ENCODE data around the gene NAT16.

NAT16 gene

GRCh38 chr7:101125989-101126650 lies 54.0 kb downstream of the NAT16 start:
- TF ChIP-seq, protein P1, sequence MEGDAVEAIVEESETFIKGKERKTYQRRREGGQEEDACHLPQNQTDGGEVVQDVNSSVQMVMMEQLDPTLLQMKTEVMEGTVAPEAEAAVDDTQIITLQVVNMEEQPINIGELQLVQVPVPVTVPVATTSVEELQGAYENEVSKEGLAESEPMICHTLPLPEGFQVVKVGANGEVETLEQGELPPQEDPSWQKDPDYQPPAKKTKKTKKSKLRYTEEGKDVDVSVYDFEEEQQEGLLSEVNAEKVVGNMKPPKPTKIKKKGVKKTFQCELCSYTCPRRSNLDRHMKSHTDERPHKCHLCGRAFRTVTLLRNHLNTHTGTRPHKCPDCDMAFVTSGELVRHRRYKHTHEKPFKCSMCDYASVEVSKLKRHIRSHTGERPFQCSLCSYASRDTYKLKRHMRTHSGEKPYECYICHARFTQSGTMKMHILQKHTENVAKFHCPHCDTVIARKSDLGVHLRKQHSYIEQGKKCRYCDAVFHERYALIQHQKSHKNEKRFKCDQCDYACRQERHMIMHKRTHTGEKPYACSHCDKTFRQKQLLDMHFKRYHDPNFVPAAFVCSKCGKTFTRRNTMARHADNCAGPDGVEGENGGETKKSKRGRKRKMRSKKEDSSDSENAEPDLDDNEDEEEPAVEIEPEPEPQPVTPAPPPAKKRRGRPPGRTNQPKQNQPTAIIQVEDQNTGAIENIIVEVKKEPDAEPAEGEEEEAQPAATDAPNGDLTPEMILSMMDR (IDR thresholded peaks at IDR 0.05; ENCODE audit: low read depth, low read length, poor library complexity, severe bottlenecking), result no peak
- TF ChIP-seq EZH2phosphoT487 (IDR thresholded peaks at IDR 0.05; ENCODE audit: borderline replicate concordance, low read length), result no peak
- no peaks in the 10 kb centered on the region for H3K36me3 ChIP-seq (ENCODE audit: control insufficient read depth, low read length)
- no peaks in the 10 kb centered on the region for H3F3A ChIP-seq (ENCODE audit: control insufficient read depth, insufficient read depth)
- H4K20me1 ChIP-seq (ENCODE audit: control insufficient read depth, insufficient read depth, low read depth, low read length), result no peaks in the 10 kb centered on the region
- H3K9me3 ChIP-seq (ENCODE audit: control insufficient read depth, insufficient read depth, low read length), result no peaks in the 10 kb centered on the region
- H3K79me2 ChIP-seq (ENCODE audit: control insufficient read depth, low read length), result no peaks in the 10 kb centered on the region
- H3K9me2 ChIP-seq (replicated peaks; ENCODE audit: control insufficient read depth, low read length), result no peaks in the 10 kb centered on the region
- peaks cover 16% of the 10 kb centered on the region for H3K4me1 ChIP-seq (ENCODE audit: control insufficient read depth, low read length)
- no peak overlapping the region for H3K4me3 ChIP-seq (ENCODE audit: low read length)
- no peak overlapping the region for H3K4me2 ChIP-seq (ENCODE audit: low read length)
- H3K27ac ChIP-seq (ENCODE audit: low read depth, low read length), result no peak overlapping the region
- H3K27me3 ChIP-seq (ENCODE audit: control insufficient read depth, low read length), result peaks cover 58% of the 10 kb centered on the region

GRCh38 chr7:101124376-101125056 lies 55.6 kb downstream of the NAT16 start:
- H3K27ac ChIP-seq (ENCODE audit: low read depth, low read length), result no peak overlapping the region
- no peak for TF ChIP-seq EZH2phosphoT487 (IDR thresholded peaks at IDR 0.05; ENCODE audit: borderline replicate concordance, low read length)
- TF ChIP-seq, protein P1 (IDR thresholded peaks at IDR 0.05; ENCODE audit: low read depth, low read length, poor library complexity, severe bottlenecking), result no peak
- no peaks in the 10 kb centered on the region for H3K9me3 ChIP-seq (ENCODE audit: control insufficient read depth, insufficient read depth, low read length)
- H3K27me3 ChIP-seq (ENCODE audit: control insufficient read depth, low read length), result peaks cover 62% of the 10 kb centered on the region
- no peak overlapping the region for H3K4me3 ChIP-seq (ENCODE audit: low read length)
- no peaks in the 10 kb centered on the region for H3K79me2 ChIP-seq (ENCODE audit: control insufficient read depth, low read length)
- no peaks in the 10 kb centered on the region for H3K9me2 ChIP-seq (replicated peaks; ENCODE audit: control insufficient read depth, low read length)
- no peaks in the 10 kb centered on the region for H4K20me1 ChIP-seq (ENCODE audit: control insufficient read depth, insufficient read depth, low read depth, low read length)
- peaks cover 16% of the 10 kb centered on the region for H3K4me1 ChIP-seq (ENCODE audit: control insufficient read depth, low read length)
- no peaks in the 10 kb centered on the region for H3F3A ChIP-seq (ENCODE audit: control insufficient read depth, insufficient read depth)
- H3K4me2 ChIP-seq (ENCODE audit: low read length), result no peak overlapping the region
- no peaks in the 10 kb centered on the region for H3K36me3 ChIP-seq (ENCODE audit: control insufficient read depth, low read length)

DNA sequence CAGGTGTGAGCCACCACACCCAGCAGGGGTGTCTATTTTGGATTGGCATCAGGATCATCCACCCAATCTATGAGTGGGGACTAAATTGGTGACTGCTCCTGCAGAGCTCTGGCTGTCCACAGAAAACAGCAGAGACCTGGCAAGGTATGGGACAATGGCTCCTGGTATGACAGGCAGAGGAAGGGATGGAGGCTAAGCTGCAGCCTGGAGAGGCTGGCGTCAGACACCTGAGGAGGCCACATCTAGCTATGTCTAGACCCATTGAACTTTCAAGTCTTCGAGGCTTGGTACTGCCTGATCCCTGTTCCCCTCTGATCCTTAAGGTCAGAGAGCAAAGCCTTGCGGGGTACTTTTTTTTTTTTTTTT lies 56.4 kb downstream of the NAT16 start:
- Histone ChIP-seq H3K79me2 (ENCODE audit: control insufficient read depth, low read length) (no peaks in the 10 kb centered on the region), H3K27ac (ENCODE audit: low read depth, low read length) (no peak overlapping the region), H4K20me1 (ENCODE audit: control insufficient read depth, insufficient read depth, low read depth, low read length) (no peaks in the 10 kb centered on the region), H3K27me3 (ENCODE audit: control insufficient read depth, low read length) (peaks cover 62% of the 10 kb centered on the region), H3K9me3 (ENCODE audit: control insufficient read depth, insufficient read depth, low read length) (no peaks in the 10 kb centered on the region), H3K4me3 (ENCODE audit: low read length) (no peak overlapping the region), H3K4me1 (ENCODE audit: control insufficient read depth, low read length) (peaks cover 16% of the 10 kb centered on the region), H3K36me3 (ENCODE audit: control insufficient read depth, low read length) (no peaks in the 10 kb centered on the region), H3K9me2 (replicated peaks; ENCODE audit: control insufficient read depth, low read length) (no peaks in the 10 kb centered on the region), H3F3A (ENCODE audit: control insufficient read depth, insufficient read depth) (no peaks in the 10 kb centered on the region), H3K4me2 (ENCODE audit: low read length) (no peak overlapping the region)
- TF ChIP-seq, protein P1 (IDR thresholded peaks at IDR 0.05; ENCODE audit: low read depth, low read length, poor library complexity, severe bottlenecking), result no peak
- no peak for TF ChIP-seq EZH2phosphoT487 (IDR thresholded peaks at IDR 0.05; ENCODE audit: borderline replicate concordance, low read length)

Measured in DOHH2 (cell line).